Heart left ventricle (tissue), 16 donors: ENCODE data around the gene AIG1. TPM values are rescaled to one million over a fixed set of nuclear protein-coding genes. Genes with fewer than 3 reads are reported as not detected.

ENCODE experiments used
- ATAC-seq, 4 donors: fragments of 200-7000 bp; cut with Tn5 transposase; one replicate each; pipeline ENCODE4 v1.9.1; 2020 to 2022; ENCODE audit warnings: moderate library complexity in 4 of 4, mild to moderate bottlenecking in 3 of 4, moderate number of reproducible peaks in 1 of 4
- DNase-seq, 5 donors: peaks; one replicate each; pipeline ENCODE4 v3.0.0-alpha.2; 2020
- H3K27ac ChIP-seq, 12 donors: fragments of 200-600 bp; sonication (generic) in 4 of 12; one replicate each; pipeline versions ENCODE4 v1.5.0 to v1.8.0; 2016 to 2022; ENCODE audit warnings: mild to moderate bottlenecking in 2 of 12
- H3K27me3 ChIP-seq, 9 donors: fragments of 200-600 bp; sonication (generic) in 2 of 9; one replicate each; pipeline versions ENCODE4 v1.5.1 to v1.8.0; 2016 to 2022; ENCODE audit warnings: mild to moderate bottlenecking in 3 of 9
- H3K36me3 ChIP-seq, 9 donors: fragments of 200-600 bp; sonication (generic) in 2 of 9; one replicate each; pipeline versions ENCODE4 v1.5.0 to v1.8.0; 2018 to 2022; ENCODE audit warnings: mild to moderate bottlenecking in 2 of 9
- H3K4me1 ChIP-seq, 12 donors: fragments of 200-600 bp; sonication (generic) in 4 of 12; one replicate each; pipeline versions ENCODE4 v1.5.0 to v1.8.0; 2016 to 2022; ENCODE audit warnings: mild to moderate bottlenecking in 3 of 12
- H3K4me3 ChIP-seq, 12 donors: fragments of 200-600 bp; sonication (generic) in 4 of 12; one replicate each; pipeline versions ENCODE4 v1.5.0 to v1.8.0; 2017 to 2022; ENCODE audit warnings: mild to moderate bottlenecking in 9 of 12, moderate library complexity in 4 of 12
- H3K9me3 ChIP-seq, 12 donors: fragments of 200-600 bp; sonication (generic) in 4 of 12; one replicate each; pipeline versions ENCODE4 v1.5.0 to v1.8.0; 2016 to 2022; ENCODE audit warnings: mild to moderate bottlenecking in 1 of 12
- POLR2A ChIP-seq, 2 donors: fragments of 450-650 bp; IDR thresholded peaks; one replicate each; pipeline ENCODE4 v1.6.1; 2017; ENCODE audit warnings: antibody characterized with exemption in 2 of 2, mild to moderate bottlenecking in 2 of 2, moderate library complexity in 2 of 2
- WGBS, 4 donors: extraction: QIAGEN DNeasy Blood & Tissue Kit in 2 of 4; methylation state at CpG; one replicate each; pipeline versions ENCODE4 v1.1.5 to v1.1.7; 2013 to 2018; 5-methylcytosine and 5-hydroxymethylcytosine counted together
- intact Hi-C, 10 donors: fragments of 100-400 bp; cut with DNase I; formaldehyde crosslinking; loops; one replicate each; pipeline versions ENCODE4 v1.11.1 to v1.14.2; 2022
- polyA plus RNA-seq, 2 donors: library from polyadenylated mRNA; stranded (reverse); fragments of 200-250 nt; gene quantifications; one replicate each; pipeline ENCODE4 v1.2.3, GENCODE V29; 2013
- total RNA-seq, 9 donors: library from RNA; depleted of rRNA in 2 of 9; stranded (reverse); fragments of >200 nt in 2 of 9; fragmentation: NEBNext Ultra II Directional in 3 of 9; extraction: Animal tissue kit (Norgen Biotek cat#: 25700) in 3 of 9; gene quantifications; one replicate each; pipeline versions ENCODE4 v1.1.0 to v1.2.4, GENCODE V29; 2016 to 2023
- TF ChIP-seq, protein P1 (sequence below), 12 donors: fragments of 200-600 bp; sonication (generic) in 4 of 12; IDR thresholded peaks; one replicate each; pipeline versions ENCODE4 v1.5.0 to v1.8.0; 2018 to 2022; ENCODE audit warnings: antibody characterized with exemption in 12 of 12, mild to moderate bottlenecking in 5 of 12
- donor health status: ischemic (EF 13 %, LVEDD 7.1; RV severe dilation, severe dysfunction).
- donor health status: healthy with polysubstance abuse.
- donor health status: DM: no; HTN: yes; CAD: no.
- donor health status: DM: no; HTN: no; CAD: no.
- donor health status: ischemic (EF 25% LVEDD 6.9; RV normal size, moderate dysfunction).
- donor health status: ischemic (EF 25% LVEDD 5.7; RV mildly dilated, moderate dysfunction).
- donor health status: healthy.
- donor health status: DM: yes; HTN: yes; CAD: no.
- donor health status: ischemic (EF 35%, LVEDD 5.7; RV mildly dilated, moderate dysfunction).
- donor health status: nonischemic (EF 11% LVEDD 7.7; RV severe dilation, severe dysfunction).
- donor health status: DM: yes; HTN: yes; CAD: no.
- donor health status: PGD.
- donor health status: ischemic (EF 29% LVEDD 5.4; RV normal size, mild dysfunction).
- donor health status: nonischemic (EF 23%, LVEDD 6.1; RV moderate dilation, normal function).

Gene AIG1
- total and polyA plus RNA-seq, 11 donors, result 18.1 to 101 (median 64.0) TPM

- no peaks in the 10 kb centered on the region for H3K9me3 ChIP-seq
- H3K27me3 ChIP-seq, result no peaks in the 10 kb centered on the region
- no peaks in the 10 kb centered on the region for H3K36me3 ChIP-seq
- H3K4me3 ChIP-seq, result no peak overlapping the region
- ATAC-seq (peak; percentile 65 to 92 (median 84)), DNase-seq (no peak)
- intact Hi-C loops, result loop anchor here in 5 of 10 donors (5.0 to 10.0 kb wide), 4 partner anchors 39 to 274 kb away; partner anchors contain the start of genes AIG1 (in 4 of the 5) and HIVEP2 (in 1 of the 5)
- whole genome bisulfite sequencing, 4 donors, result 29 to 36% (median 34%) methylated on average over 5 of the region's 5 CpGs
- H3K27ac ChIP-seq, result peak overlapping the region in 11 of 12 donors; percentile 35 to 82 (median 75)
- TF ChIP-seq, protein P1, sequence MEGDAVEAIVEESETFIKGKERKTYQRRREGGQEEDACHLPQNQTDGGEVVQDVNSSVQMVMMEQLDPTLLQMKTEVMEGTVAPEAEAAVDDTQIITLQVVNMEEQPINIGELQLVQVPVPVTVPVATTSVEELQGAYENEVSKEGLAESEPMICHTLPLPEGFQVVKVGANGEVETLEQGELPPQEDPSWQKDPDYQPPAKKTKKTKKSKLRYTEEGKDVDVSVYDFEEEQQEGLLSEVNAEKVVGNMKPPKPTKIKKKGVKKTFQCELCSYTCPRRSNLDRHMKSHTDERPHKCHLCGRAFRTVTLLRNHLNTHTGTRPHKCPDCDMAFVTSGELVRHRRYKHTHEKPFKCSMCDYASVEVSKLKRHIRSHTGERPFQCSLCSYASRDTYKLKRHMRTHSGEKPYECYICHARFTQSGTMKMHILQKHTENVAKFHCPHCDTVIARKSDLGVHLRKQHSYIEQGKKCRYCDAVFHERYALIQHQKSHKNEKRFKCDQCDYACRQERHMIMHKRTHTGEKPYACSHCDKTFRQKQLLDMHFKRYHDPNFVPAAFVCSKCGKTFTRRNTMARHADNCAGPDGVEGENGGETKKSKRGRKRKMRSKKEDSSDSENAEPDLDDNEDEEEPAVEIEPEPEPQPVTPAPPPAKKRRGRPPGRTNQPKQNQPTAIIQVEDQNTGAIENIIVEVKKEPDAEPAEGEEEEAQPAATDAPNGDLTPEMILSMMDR (IDR thresholded peaks at IDR 0.05), result no peak
- no peak for TF ChIP-seq POLR2A (IDR thresholded peaks at IDR 0.05)
- peaks cover 0 to 43% (median 24%) of the 10 kb centered on the region in 12 donors for H3K4me1 ChIP-seq
Observed at GRCh38 chr6:143221698-143222097, 161.0 kb downstream of the AIG1 start.

DNA sequence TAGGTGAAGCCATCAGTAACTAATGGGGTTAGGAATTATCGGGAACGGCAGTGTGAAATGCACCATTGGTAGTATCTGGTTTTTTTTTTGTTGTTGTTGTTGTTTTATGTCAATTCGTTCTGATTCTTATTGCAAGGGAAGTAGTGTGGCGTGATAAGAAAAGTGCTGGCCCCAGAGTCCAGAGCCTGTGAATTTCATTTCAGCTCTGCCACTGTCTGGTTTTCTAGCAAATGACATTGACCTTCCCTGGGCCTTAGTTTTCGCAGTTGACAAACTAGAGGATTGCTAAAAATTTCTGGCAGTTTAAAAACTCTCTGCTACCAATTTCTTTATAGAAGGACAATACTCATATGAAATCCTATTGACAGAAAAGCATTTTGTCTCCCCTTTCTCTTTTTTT is 161.6 kb downstream of the AIG1 start:
- ATAC-seq, result peak; percentile 25 to 57 (median 47)
- Histone ChIP-seq H3K27me3 (no peaks in the 10 kb centered on the region), H3K4me1 (peaks cover 0 to 43% (median 24%) of the 10 kb centered on the region in 12 donors), H3K4me3 (no peak overlapping the region), H3K36me3 (no peaks in the 10 kb centered on the region), H3K27ac (peak overlapping the region; percentile 35 to 82 (median 75)), H3K9me3 (no peaks in the 10 kb centered on the region)
- 30 to 38% (median 35%) methylated on average over 5 of the region's 5 CpGs for WGBS, 4 donors
- TF ChIP-seq POLR2A (IDR thresholded peaks at IDR 0.05), result no peak
- TF ChIP-seq, protein P1 (IDR thresholded peaks at IDR 0.05), result no peak
- intact Hi-C loops, result loop anchor here in 5 of 10 donors (5.0 to 10.0 kb wide), 4 partner anchors 40 to 275 kb away; partner anchors contain the start of genes AIG1 (in 4 of the 5) and HIVEP2 (in 1 of the 5)
- no peak for DNase-seq

GRCh38 chr6:143222801-143223231 is 162.1 kb downstream of the AIG1 start:
- DNase-seq (no peak), ATAC-seq (peak in 3 of 4 donors; percentile 23 to 43 (median 35))
- intact Hi-C loops, result loop anchor here in 5 of 10 donors (5.0 to 10.0 kb wide), 4 partner anchors 41 to 276 kb away; partner anchors contain the start of genes AIG1 (in 4 of the 5) and HIVEP2 (in 1 of the 5)
- WGBS, 4 donors, result 30 to 52% (median 50%) methylated on average over 2 of the region's 2 CpGs
- TF ChIP-seq, protein P1 (IDR thresholded peaks at IDR 0.05), result no peak
- TF ChIP-seq POLR2A (IDR thresholded peaks at IDR 0.05), result no peak
- Histone ChIP-seq H3K9me3 (no peaks in the 10 kb centered on the region), H3K4me1 (peaks cover 0 to 43% (median 24%) of the 10 kb centered on the region in 12 donors), H3K27ac (peak overlapping the region; percentile 35 to 82 (median 75)), H3K4me3 (no peak overlapping the region), H3K27me3 (no peaks in the 10 kb centered on the region), H3K36me3 (no peaks in the 10 kb centered on the region)

DNA sequence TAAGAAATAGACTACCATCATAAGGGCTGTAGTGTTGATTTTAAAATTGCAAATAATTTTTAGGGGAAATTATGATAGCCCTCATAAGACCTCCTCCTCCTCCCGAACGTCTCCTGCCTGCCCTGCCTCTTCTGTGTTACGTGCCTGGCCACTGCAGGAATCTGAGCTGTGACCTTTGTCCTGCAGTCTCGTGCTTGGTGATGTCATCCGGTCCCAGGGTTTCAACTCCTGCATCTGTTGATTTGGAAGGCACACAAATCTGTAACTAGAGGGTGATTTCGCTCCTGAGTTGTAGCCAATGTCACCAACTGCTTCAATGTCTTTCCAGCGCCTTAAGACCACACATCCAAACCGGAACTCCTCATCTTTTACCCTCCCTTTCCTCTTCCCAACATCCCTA is 163.2 kb downstream of the AIG1 start:
- no peaks in the 10 kb centered on the region for H3K9me3 ChIP-seq
- peak; percentile 48 to 91 (median 74) for ATAC-seq
- peak in 4 of 5 donors; percentile 65 to 78 (median 71) for DNase-seq
- H3K27ac ChIP-seq, result peak overlapping the region; percentile 6 to 82 (median 71)
- intact Hi-C loops, result loop anchor here in 6 of 10 donors (2.0 to 10.0 kb wide), 5 partner anchors 42 to 277 kb away; partner anchors contain the start of genes AIG1 (in 5 of the 6) and HIVEP2 (in 1 of the 6)
- no peaks in the 10 kb centered on the region for H3K27me3 ChIP-seq
- no peak overlapping the region for H3K4me3 ChIP-seq
- 30 to 47% (median 36%) methylated on average over 8 of the region's 8 CpGs for WGBS, 4 donors
- H3K4me1 ChIP-seq, result peaks cover 0 to 40% (median 23%) of the 10 kb centered on the region in 12 donors
- no peak for TF ChIP-seq POLR2A (IDR thresholded peaks at IDR 0.05)
- TF ChIP-seq, protein P1 (IDR thresholded peaks at IDR 0.05), result no peak
- H3K36me3 ChIP-seq, result no peaks in the 10 kb centered on the region
